ENCODE data around the gene CLEC16A.

DNA sequence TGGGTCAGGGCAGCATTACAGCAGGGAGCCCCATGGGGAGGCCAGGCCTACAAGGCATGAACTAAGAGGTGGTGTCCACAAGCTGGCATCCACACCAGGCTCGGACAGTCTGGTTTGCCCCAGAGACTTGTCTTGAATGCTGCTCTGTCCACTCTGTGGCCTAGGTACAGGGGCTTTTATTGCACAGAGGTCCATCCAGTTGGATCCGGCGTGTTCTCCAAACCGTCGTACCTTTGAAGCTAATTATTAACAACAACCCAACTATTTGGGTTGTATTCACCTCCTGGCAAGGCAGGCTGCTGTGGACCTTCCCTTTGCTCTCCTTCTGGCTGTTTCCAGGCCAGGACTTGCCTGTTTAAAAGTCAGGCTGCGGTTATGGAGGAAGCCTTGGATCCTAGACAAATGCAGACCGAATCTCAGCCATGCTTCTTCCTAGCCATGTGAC lies 123.4 kb downstream of the CLEC16A start:
- TF ChIP-seq, protein P1, sequence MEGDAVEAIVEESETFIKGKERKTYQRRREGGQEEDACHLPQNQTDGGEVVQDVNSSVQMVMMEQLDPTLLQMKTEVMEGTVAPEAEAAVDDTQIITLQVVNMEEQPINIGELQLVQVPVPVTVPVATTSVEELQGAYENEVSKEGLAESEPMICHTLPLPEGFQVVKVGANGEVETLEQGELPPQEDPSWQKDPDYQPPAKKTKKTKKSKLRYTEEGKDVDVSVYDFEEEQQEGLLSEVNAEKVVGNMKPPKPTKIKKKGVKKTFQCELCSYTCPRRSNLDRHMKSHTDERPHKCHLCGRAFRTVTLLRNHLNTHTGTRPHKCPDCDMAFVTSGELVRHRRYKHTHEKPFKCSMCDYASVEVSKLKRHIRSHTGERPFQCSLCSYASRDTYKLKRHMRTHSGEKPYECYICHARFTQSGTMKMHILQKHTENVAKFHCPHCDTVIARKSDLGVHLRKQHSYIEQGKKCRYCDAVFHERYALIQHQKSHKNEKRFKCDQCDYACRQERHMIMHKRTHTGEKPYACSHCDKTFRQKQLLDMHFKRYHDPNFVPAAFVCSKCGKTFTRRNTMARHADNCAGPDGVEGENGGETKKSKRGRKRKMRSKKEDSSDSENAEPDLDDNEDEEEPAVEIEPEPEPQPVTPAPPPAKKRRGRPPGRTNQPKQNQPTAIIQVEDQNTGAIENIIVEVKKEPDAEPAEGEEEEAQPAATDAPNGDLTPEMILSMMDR (IDR thresholded peaks at IDR 0.05) = no peak
- no peak for TF ChIP-seq POLR2A (IDR thresholded peaks at IDR 0.05)
